Measurements from ENCODE around the gene LRSAM1. TPM values are rescaled to one million over a fixed set of nuclear protein-coding genes. Genes with fewer than 3 reads are reported as not detected.

The LRSAM1 gene
- total RNA-seq, 1 donor from 2014 or later, result 30.1 TPM

- DNase-seq (ENCODE audit: low read depth), result no peak
- Histone ChIP-seq H3K27me3 (ENCODE audit: control insufficient read depth, insufficient read depth, low read length) (no peaks in the 10 kb centered on the region), H3K36me3 (ENCODE audit: control insufficient read depth, insufficient read depth, low read length) (peaks cover 4% of the 10 kb centered on the region), H3K4me3 (ENCODE audit: low read depth, low read length) (no peak overlapping the region)
- no peak for TF ChIP-seq CTCF (IDR thresholded peaks at IDR 0.05; ENCODE audit: insufficient read depth, low read length, poor library complexity, severe bottlenecking)
Observed at GRCh38 chr9:127406799-127407491, 44.4 kb upstream of the LRSAM1 start.

GRCh38 chr9:127407492-127407843 is 43.8 kb upstream of the LRSAM1 start:
- no peak for DNase-seq (ENCODE audit: low read depth)
- TF ChIP-seq CTCF (IDR thresholded peaks at IDR 0.05; ENCODE audit: insufficient read depth, low read length, poor library complexity, severe bottlenecking), result no peak
- peaks cover 4% of the 10 kb centered on the region for H3K36me3 ChIP-seq (ENCODE audit: control insufficient read depth, insufficient read depth, low read length)
- H3K27me3 ChIP-seq (ENCODE audit: control insufficient read depth, insufficient read depth, low read length), result no peaks in the 10 kb centered on the region
- H3K4me3 ChIP-seq (ENCODE audit: low read depth, low read length), result no peak overlapping the region

- no peak for TF ChIP-seq CTCF (IDR thresholded peaks at IDR 0.05; ENCODE audit: insufficient read depth, low read length, poor library complexity, severe bottlenecking)
- H3K36me3 ChIP-seq (ENCODE audit: control insufficient read depth, insufficient read depth, low read length), result no peaks in the 10 kb centered on the region
- no peaks in the 10 kb centered on the region for H3K27me3 ChIP-seq (ENCODE audit: control insufficient read depth, insufficient read depth, low read length)
- no peak overlapping the region for H3K4me3 ChIP-seq (ENCODE audit: low read depth, low read length)
- no peak for DNase-seq (ENCODE audit: low read depth)
Observed at GRCh38 chr9:127411122-127411521, 40.2 kb upstream of the LRSAM1 start.

GRCh38 chr9:127415141-127415540 is 36.2 kb upstream of the LRSAM1 start:
- Histone ChIP-seq H3K27me3 (ENCODE audit: control insufficient read depth, insufficient read depth, low read length) (no peaks in the 10 kb centered on the region), H3K36me3 (ENCODE audit: control insufficient read depth, insufficient read depth, low read length) (no peaks in the 10 kb centered on the region), H3K4me3 (ENCODE audit: low read depth, low read length) (no peak overlapping the region)
- DNase-seq (ENCODE audit: low read depth), result no peak
- TF ChIP-seq CTCF (IDR thresholded peaks at IDR 0.05; ENCODE audit: insufficient read depth, low read length, poor library complexity, severe bottlenecking), result no peak

GRCh38 chr9:127415657-127416056 is 35.7 kb upstream of the LRSAM1 start:
- Histone ChIP-seq H3K27me3 (ENCODE audit: control insufficient read depth, insufficient read depth, low read length) (no peaks in the 10 kb centered on the region), H3K36me3 (ENCODE audit: control insufficient read depth, insufficient read depth, low read length) (no peaks in the 10 kb centered on the region), H3K4me3 (ENCODE audit: low read depth, low read length) (no peak overlapping the region)
- no peak for DNase-seq (ENCODE audit: low read depth)
- no peak for TF ChIP-seq CTCF (IDR thresholded peaks at IDR 0.05; ENCODE audit: insufficient read depth, low read length, poor library complexity, severe bottlenecking)

Data from kidney epithelial cell (primary cell).